ENCODE measurements around the gene HAUS7.

DNA sequence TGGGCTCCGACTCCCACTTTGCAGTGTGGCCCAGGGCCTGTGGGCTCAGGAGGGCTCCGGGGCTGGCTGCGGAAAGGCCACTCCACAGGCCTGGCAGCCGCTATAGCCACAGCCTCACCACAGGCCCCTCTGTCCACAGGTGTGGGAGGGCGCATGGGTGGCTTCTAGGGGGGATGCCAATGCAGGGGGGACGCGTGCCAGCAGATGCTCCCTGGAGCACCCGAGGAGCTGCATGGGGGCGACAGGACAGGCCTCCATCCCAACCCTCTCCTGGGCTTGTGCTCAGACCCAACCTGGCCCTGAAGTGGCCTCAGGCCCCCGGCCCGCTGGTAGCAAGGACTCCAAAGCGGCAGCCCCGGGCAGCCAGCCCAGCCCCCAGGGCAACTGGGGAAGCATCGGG is 32.4 kb upstream of the HAUS7 start:
- TF ChIP-seq, protein P1, sequence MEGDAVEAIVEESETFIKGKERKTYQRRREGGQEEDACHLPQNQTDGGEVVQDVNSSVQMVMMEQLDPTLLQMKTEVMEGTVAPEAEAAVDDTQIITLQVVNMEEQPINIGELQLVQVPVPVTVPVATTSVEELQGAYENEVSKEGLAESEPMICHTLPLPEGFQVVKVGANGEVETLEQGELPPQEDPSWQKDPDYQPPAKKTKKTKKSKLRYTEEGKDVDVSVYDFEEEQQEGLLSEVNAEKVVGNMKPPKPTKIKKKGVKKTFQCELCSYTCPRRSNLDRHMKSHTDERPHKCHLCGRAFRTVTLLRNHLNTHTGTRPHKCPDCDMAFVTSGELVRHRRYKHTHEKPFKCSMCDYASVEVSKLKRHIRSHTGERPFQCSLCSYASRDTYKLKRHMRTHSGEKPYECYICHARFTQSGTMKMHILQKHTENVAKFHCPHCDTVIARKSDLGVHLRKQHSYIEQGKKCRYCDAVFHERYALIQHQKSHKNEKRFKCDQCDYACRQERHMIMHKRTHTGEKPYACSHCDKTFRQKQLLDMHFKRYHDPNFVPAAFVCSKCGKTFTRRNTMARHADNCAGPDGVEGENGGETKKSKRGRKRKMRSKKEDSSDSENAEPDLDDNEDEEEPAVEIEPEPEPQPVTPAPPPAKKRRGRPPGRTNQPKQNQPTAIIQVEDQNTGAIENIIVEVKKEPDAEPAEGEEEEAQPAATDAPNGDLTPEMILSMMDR (IDR thresholded peaks at IDR 0.05): no peak
- no peak for TF ChIP-seq POLR2A (IDR thresholded peaks at IDR 0.05)

Data from Peyer's patch (tissue), 4 donors.